GM20000 (cell line): ENCODE measurements around the gene ST3GAL3.

Experiments used
- DNase-seq: peaks from one replicate; pipeline ENCODE4 v3.0.0; 2012; ENCODE audit warnings: low spot score
- TF ChIP-seq, protein P1 (sequence below): IDR thresholded peaks from 2 replicates; pipeline ENCODE4 v1.5.1; 2012; ENCODE audit warnings: mild to moderate bottlenecking, control low read depth; ENCODE audit errors: extremely low read depth, missing control alignments

Gene ST3GAL3

DNA sequence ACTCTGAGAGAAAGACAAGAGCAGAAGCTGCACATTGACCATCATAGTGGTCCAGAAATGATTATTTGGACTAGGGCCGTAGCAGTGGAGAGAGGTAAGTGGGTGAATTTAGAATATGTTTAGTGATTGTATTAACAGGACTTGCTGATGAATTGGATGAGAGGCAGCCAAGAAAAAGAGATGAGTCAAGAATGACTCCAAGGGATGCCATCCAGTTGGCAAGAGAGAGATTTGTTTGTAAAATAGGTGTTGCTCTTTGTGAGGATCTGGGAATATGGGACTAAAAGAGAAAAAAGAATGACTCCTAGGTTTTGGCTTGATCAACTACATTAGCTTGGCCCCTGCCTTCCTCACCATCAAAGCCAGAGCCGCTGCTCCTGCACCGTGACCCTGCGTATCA, 172.1 kb downstream of the ST3GAL3 start:
- TF ChIP-seq, protein P1, sequence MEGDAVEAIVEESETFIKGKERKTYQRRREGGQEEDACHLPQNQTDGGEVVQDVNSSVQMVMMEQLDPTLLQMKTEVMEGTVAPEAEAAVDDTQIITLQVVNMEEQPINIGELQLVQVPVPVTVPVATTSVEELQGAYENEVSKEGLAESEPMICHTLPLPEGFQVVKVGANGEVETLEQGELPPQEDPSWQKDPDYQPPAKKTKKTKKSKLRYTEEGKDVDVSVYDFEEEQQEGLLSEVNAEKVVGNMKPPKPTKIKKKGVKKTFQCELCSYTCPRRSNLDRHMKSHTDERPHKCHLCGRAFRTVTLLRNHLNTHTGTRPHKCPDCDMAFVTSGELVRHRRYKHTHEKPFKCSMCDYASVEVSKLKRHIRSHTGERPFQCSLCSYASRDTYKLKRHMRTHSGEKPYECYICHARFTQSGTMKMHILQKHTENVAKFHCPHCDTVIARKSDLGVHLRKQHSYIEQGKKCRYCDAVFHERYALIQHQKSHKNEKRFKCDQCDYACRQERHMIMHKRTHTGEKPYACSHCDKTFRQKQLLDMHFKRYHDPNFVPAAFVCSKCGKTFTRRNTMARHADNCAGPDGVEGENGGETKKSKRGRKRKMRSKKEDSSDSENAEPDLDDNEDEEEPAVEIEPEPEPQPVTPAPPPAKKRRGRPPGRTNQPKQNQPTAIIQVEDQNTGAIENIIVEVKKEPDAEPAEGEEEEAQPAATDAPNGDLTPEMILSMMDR, result no peak
- no peak for DNase-seq

DNA sequence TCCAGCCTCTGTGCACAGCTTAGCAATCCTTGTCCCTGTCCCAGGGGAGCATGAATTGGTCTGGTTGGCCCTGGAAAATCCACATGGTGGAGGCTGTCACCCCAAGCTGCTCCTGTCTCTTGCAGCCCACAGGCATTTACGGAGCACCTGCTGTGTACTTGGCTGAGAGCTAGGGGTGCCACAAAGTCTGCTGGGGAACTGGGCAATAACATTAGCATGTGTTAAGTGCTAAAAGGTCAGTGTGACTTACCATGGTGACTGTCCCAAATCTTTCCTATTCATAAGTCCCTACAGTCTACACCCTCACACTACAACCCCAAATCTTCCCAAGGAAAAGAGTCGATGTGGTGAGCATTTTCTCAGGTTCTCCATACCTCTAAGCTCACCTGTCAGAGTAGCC, 172.7 kb downstream of the ST3GAL3 start:
- DNase-seq, result no peak
- TF ChIP-seq, protein P1, result no peak

DNA sequence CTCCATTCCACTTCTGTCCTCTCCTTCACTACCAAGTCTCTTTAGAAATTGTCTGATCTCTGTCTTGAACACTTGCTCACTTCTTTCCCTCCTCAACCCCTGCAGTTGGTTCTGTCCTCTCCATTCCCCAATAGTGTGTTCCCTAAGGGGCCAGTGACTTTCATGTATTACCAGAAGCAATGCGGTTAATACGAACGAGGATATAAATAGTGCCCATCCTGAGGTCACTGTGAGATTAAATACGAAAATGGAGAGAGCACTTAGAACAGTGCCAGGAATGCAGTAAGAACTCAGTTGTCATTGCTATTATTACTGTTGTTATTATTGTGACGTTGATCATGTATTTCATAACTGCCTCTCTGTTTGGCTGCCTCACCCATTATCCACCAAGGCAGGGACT, 173.3 kb downstream of the ST3GAL3 start:
- TF ChIP-seq, protein P1, result no peak

DNA sequence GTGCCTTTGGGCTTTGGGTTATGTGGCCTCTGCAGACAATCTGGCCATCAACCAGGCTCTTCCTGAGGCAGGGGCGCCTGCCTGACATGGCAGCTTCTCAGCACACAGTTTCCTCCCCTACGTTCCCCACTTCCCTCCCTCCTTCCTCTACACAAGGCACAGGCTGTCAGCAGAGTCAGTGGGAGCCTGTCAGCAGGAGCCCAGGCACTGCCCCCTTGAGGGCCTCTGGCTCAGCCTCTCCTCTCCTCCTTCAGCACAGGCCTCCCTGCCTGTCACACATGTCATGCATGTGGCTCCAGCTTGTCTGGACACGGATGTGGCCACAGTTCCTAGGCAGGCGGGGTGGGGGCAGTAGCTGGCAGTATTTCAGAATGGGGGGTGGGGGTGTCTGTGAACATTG, 174.1 kb downstream of the ST3GAL3 start:
- no peak for DNase-seq
- TF ChIP-seq, protein P1, result no peak

More for the DNA sequence above, 173.3 kb downstream of the ST3GAL3 start:
- no peak for DNase-seq

DNA sequence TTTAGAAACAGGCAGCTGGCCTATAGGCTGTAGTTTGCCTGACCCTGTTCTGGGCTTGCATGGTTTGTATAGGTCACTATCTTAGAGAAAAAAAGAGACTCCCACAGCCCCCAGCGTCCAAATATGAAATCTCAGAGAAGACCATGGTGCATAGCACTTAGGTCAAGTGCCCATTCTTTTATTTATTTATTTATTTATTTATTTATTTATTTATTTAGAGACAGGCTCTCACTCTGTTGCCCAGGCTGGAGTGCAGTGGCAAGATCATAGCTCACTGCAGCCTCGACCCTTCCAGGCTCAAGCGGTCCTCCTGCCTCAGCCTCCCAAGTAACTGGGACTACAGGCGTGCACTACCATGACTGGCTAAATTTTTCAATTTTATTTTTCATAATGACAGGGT, 175.4 kb downstream of the ST3GAL3 start:
- no peak for DNase-seq
- TF ChIP-seq, protein P1, result no peak

DNA sequence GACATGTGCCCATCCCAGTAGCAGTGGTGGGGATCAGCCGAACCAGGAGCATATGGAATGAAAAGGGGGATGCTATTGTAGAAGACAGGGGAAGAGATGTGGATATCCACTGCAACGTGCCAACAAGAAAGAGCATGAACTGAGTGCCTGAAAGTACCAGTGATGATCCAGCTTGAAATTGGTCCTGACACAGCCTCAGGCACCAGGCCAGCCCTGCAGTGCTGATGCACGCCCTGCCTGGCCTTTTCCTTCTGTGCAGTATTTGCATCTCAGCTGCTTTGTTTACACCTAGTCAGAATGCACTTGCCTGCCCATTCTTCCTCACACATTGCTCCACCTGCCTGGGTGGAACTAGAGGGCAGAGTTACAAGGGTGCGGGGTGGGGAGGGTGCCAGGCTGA, 176.0 kb downstream of the ST3GAL3 start:
- no peak for DNase-seq
- TF ChIP-seq, protein P1, result no peak

DNA sequence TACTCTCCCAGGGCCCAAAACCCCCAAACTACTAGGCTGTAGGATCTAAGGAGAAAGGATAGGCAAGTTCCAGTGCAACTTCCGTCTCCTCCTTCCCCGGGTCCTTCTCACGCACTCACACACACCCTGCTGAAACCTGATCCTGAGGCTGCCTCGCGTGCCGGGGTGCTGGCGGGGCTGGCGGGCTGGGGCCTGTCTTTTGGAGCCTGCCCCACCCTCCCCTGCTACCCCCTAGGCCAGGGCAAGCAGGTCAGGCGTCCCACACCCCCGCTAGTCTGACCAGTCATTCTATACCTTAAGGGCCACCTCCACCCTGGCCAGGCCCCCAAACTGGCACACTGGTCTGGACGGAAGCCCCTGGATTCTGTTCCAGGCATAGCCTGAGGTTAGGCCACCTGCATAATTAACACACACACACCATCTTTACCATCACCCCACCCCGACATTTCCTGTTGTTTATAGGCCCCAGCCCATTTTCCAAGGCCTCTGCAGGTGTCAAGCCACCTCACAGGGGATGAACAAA, 178.0 kb downstream of the ST3GAL3 start:
- TF ChIP-seq, protein P1, result no peak

More for the DNA sequence above, 178.0 kb downstream of the ST3GAL3 start:
- DNase-seq, result no peak
